Kidney epithelial cell (primary cell): Measurements from ENCODE around the gene TAF4. TPM values are rescaled to one million over a fixed set of nuclear protein-coding genes. Genes with fewer than 3 reads are reported as not detected.

Experiments
- DNase-seq: peaks from one replicate; pipeline ENCODE4 v3.0.0-alpha.2; 2010; ENCODE audit warnings: low read depth
- H3K27me3 ChIP-seq: 2 replicates; pipeline ENCODE4 v1.6.0; 2011; ENCODE audit warnings: low read length; ENCODE audit not compliant: control insufficient read depth, insufficient read depth
- H3K36me3 ChIP-seq: 2 replicates; pipeline ENCODE4 v1.5.1; 2011; ENCODE audit warnings: low read length; ENCODE audit not compliant: control insufficient read depth, insufficient read depth
- H3K4me3 ChIP-seq: 2 replicates; pipeline ENCODE4 v1.5.1; 2011; ENCODE audit warnings: low read depth, mild to moderate bottlenecking, control low read depth, low read length
- total RNA-seq: library from RNA; depleted of rRNA; stranded (reverse); fragments of >200 nt; gene quantifications from 2 replicates; pipeline ENCODE4 v1.2.3, GENCODE V29; 2015
- TF ChIP-seq, protein P1 (sequence below): IDR thresholded peaks from 2 replicates; pipeline ENCODE4 v1.5.1; 2011; ENCODE audit warnings: mild to moderate bottlenecking, moderate library complexity, low read length, control low read depth, inconsistent platforms; ENCODE audit not compliant: insufficient read depth, poor library complexity, severe bottlenecking

TAF4 gene
- total RNA-seq, 1 donor from 2014 or later = 5.9 TPM

DNA sequence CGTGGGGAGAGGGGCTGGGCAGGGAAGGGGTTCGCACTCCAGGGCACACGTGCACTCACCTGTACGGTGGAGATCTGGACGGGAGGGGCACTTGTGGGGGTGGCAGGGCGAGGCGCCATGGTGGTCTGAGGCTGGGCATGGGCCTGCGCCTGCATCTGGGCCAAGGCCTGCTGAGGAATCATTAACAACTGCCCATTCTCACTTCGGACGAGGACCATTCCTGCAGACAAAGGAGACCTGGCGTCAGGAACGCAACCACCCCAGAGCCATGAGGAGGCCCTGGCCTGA, 51.2 kb downstream of the TAF4 start:
- TF ChIP-seq, protein P1, sequence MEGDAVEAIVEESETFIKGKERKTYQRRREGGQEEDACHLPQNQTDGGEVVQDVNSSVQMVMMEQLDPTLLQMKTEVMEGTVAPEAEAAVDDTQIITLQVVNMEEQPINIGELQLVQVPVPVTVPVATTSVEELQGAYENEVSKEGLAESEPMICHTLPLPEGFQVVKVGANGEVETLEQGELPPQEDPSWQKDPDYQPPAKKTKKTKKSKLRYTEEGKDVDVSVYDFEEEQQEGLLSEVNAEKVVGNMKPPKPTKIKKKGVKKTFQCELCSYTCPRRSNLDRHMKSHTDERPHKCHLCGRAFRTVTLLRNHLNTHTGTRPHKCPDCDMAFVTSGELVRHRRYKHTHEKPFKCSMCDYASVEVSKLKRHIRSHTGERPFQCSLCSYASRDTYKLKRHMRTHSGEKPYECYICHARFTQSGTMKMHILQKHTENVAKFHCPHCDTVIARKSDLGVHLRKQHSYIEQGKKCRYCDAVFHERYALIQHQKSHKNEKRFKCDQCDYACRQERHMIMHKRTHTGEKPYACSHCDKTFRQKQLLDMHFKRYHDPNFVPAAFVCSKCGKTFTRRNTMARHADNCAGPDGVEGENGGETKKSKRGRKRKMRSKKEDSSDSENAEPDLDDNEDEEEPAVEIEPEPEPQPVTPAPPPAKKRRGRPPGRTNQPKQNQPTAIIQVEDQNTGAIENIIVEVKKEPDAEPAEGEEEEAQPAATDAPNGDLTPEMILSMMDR = no peak
- H3K4me3 ChIP-seq = no peak overlapping the region
- no peak for DNase-seq
- no peaks in the 10 kb centered on the region for H3K27me3 ChIP-seq
- H3K36me3 ChIP-seq = no peaks in the 10 kb centered on the region

DNA sequence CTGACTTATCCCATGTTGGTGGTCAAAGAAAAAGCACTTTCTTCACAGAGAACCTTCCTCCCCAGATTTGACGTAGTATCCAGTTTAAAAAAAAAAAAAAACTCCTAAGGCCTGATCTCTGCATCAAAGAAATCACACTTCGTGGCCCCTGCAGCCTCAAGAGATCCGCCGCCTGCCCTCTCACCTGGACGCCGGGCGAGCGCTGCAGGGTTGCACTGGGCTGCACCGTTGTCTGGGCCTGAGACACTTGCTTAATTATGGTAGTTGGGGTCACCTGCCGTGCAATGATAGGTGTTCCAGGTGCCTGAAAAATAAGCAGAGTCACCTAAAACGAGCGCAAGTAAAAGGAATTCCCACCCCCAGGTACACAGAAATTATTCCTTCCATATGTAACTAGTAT, 53.0 kb downstream of the TAF4 start:
- no peaks in the 10 kb centered on the region for H3K27me3 ChIP-seq
- TF ChIP-seq, protein P1 = no peak
- H3K4me3 ChIP-seq = no peak overlapping the region
- peaks cover 1% of the 10 kb centered on the region for H3K36me3 ChIP-seq
- no peak for DNase-seq

DNA sequence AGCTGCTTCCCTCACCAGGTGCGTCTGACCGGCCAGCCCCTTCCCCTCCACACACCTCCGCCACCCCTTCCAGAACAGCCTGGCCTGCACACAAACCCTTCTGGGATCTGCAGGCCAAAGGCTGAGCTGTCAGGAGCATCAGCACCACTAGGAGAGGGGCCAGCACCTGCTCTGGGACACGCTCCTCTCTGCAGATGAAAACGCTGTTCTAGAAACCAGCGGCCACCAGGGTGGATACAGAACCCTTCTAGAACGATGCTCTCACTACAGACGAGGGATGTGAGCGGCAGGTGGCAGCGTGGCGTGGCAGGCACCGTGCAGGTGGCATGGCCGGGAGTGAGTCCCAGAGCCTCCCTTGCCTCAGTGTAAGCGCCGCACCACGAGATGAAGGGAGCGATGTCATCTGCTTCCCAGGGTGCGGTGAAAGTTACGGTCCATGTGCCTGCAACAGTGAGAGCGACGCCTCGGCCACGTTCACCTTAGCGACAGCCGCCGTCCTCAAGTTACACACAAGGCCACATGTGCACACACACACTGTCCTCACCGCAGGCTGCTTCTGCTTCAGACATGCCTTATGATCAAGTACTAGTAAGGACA, 53.6 kb downstream of the TAF4 start:
- DNase-seq = no peak
- TF ChIP-seq, protein P1 = no peak
- Histone ChIP-seq H3K36me3 (peaks cover 1% of the 10 kb centered on the region), H3K4me3 (no peak overlapping the region), H3K27me3 (no peaks in the 10 kb centered on the region)

DNA sequence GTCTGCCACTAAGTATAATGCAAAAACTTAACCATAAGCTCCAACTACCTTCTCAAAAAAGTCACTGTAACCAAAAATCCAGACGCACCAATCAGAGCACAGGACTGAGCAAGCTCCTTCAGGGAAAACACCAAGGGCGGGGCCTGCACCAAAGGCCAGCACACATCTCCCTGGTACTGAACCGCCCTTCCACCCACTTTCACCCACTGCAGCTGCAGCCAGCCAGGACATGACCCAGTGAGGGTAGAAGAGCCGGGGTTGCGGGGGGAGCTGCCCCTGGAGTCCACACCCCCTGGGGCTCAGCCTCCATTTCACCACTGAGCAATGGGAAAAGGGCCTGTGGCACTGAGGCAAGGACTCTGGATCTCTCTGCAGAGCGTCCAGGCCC, 54.3 kb downstream of the TAF4 start:
- Histone ChIP-seq H3K27me3 (no peaks in the 10 kb centered on the region), H3K36me3 (peaks cover 1% of the 10 kb centered on the region), H3K4me3 (no peak overlapping the region)
- TF ChIP-seq, protein P1 = no peak
- DNase-seq = no peak

DNA sequence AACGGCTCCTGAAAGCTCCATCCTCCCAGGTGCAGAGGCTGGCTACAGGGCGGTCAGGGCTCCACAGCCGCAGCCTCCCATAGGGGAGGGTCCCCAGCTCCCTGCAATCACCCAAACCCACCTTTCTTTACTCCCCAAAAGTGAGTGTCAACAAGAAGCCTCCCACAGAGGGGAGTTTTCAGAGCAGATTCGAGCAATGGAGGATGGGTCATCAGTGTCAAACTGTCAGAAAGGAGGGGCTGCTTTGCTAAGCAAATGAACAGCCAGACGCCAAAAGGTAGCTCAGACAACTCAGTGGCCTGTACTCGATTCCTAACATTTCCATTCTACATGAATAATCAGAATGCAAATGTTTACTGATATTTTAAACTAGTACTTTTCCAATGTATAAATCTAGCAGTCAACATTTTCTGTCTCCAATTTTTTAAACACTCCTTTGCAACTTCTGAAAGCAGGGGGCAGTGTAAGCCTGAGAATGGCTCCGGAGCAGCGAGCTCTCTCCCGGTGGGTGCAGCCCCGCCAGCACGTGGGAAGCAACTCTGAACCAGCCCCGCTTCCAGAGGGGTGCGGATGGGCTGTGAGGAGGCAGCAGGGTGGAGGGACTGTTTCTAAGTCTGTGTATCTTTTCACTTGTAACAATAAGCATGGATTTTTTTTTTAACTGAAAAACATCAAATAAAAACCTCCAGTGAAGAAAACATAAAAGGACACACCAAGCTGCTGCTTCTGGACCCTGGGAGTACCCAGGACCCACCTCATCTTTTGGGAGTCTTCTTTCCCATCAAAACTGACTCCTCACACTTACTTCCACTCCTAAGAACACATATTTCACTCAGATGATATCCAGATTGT, 54.9 kb downstream of the TAF4 start:
- DNase-seq = no peak
- TF ChIP-seq, protein P1 = peak; percentile 68
- no peak overlapping the region for H3K4me3 ChIP-seq
- H3K36me3 ChIP-seq = peaks cover 1% of the 10 kb centered on the region
- no peaks in the 10 kb centered on the region for H3K27me3 ChIP-seq
